ENCODE data around the gene FHIT. TPM values are rescaled to one million over a fixed set of nuclear protein-coding genes. Genes with fewer than 3 reads are reported as not detected.

FHIT gene
- total RNA-seq, 1 donor from 2014 or later: 5.7 TPM

- no peak overlapping the region for H3K4me2 ChIP-seq
- H3K4me1 Mint-ChIP-seq: peaks cover 11% of the 10 kb centered on the region
These were observed 1058.7 kb downstream of the FHIT start for GRCh38 chr3:60192297-60193114.

DNA sequence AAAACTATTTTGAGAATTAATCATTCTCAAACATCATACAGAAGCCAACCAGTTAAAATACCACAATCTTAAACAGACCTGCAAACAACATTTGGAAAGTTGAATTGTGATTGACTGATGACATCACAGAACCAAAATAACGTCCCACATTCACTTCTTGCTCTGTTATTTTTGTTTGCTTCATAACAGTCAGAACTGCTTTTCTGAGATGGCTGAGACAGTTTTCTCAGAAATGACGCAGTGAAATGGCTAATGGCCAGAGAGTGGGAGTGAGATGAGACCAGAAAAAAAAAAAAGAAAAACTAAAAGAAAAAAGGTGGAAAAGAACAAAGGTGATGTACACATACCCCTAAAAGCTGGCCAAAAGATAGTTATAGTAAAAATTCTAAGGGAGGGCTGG is 1061.2 kb downstream of the FHIT start:
- no peak overlapping the region for H3K4me2 ChIP-seq
- TF ChIP-seq EZH2 (IDR thresholded peaks at IDR 0.05): no peak
- Mint-ChIP-seq H3K9me3 (peaks cover 4% of the 10 kb centered on the region), H3K36me3 (no peaks in the 10 kb centered on the region), H3K4me3 (no peak overlapping the region), H3K27me3 (ENCODE audit: insufficient read depth, low read depth) (no peaks in the 10 kb centered on the region), H3K4me1 (peaks cover 11% of the 10 kb centered on the region), H3K27ac (no peak overlapping the region)
- no peak for DNase-seq (ENCODE audit: low spot score)
- H3K9ac ChIP-seq: no peak overlapping the region
- H3F3A ChIP-seq (ENCODE audit: low read depth): no peaks in the 10 kb centered on the region
- H3K36me3 ChIP-seq: no peaks in the 10 kb centered on the region
- no peaks in the 10 kb centered on the region for H3K27me3 ChIP-seq
- no peak overlapping the region for H3K4me3 ChIP-seq
- H4K20me1 ChIP-seq (ENCODE audit: low read depth): no peaks in the 10 kb centered on the region
- H2AFZ ChIP-seq (replicated peaks): no peak overlapping the region
- no peaks in the 10 kb centered on the region for H3K9me3 ChIP-seq (ENCODE audit: low read depth)
- H3K79me2 ChIP-seq (ENCODE audit: low read depth): no peaks in the 10 kb centered on the region
- peaks cover 16% of the 10 kb centered on the region for H3K4me1 ChIP-seq
- H3K27ac ChIP-seq: no peak overlapping the region

More at GRCh38 chr3:60192297-60193114, 1058.7 kb downstream of the FHIT start:
- no peaks in the 10 kb centered on the region for H4K20me1 ChIP-seq (ENCODE audit: low read depth)
- H3K27ac ChIP-seq: no peak overlapping the region
- no peaks in the 10 kb centered on the region for H3K27me3 ChIP-seq
- no peaks in the 10 kb centered on the region for H3K36me3 ChIP-seq
- H3K4me1 ChIP-seq: peaks cover 16% of the 10 kb centered on the region
- Mint-ChIP-seq H3K9me3 (peaks cover 4% of the 10 kb centered on the region), H3K27ac (no peak overlapping the region), H3K36me3 (no peaks in the 10 kb centered on the region), H3K27me3 (ENCODE audit: insufficient read depth, low read depth) (no peaks in the 10 kb centered on the region), H3K4me3 (no peak overlapping the region)
- no peaks in the 10 kb centered on the region for H3F3A ChIP-seq (ENCODE audit: low read depth)
- no peaks in the 10 kb centered on the region for H3K9me3 ChIP-seq (ENCODE audit: low read depth)
- H3K4me3 ChIP-seq: no peak overlapping the region
- no peak overlapping the region for H3K9ac ChIP-seq
- no peaks in the 10 kb centered on the region for H3K79me2 ChIP-seq (ENCODE audit: low read depth)
- TF ChIP-seq EZH2 (IDR thresholded peaks at IDR 0.05): no peak
- TF ChIP-seq EZH2phosphoT487 (IDR thresholded peaks at IDR 0.05): no peak
- no peak for TF ChIP-seq CTCF (IDR thresholded peaks at IDR 0.05)
- no peak overlapping the region for H2AFZ ChIP-seq (replicated peaks)
- no peak for DNase-seq (ENCODE audit: low spot score)

DNA sequence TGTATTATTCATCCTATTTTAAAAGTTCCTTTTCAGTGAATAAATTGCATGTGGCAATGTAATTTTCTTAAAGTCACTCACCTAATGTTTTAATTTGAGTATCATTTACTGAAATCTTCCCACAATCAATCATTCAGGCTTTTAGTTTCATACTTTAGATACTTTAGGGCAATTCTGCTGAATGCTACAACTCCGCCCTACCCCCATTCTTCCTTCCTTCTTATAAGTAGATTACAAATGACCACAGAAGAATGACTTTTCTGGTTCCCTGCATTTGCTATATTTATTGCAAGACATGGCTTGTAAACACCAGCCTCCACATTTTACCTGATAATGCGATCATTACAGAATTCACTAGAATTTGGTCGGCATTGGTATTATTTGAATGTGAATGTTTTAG is 1061.9 kb downstream of the FHIT start:
- Histone ChIP-seq H3F3A (ENCODE audit: low read depth) (no peaks in the 10 kb centered on the region), H4K20me1 (ENCODE audit: low read depth) (no peaks in the 10 kb centered on the region), H3K36me3 (no peaks in the 10 kb centered on the region), H3K9me3 (ENCODE audit: low read depth) (no peaks in the 10 kb centered on the region), H3K79me2 (ENCODE audit: low read depth) (no peaks in the 10 kb centered on the region), H3K27me3 (no peaks in the 10 kb centered on the region), H3K27ac (no peak overlapping the region), H3K4me2 (peak overlapping the region; percentile 20), H3K4me1 (peaks cover 16% of the 10 kb centered on the region), H3K4me3 (no peak overlapping the region), H3K9ac (no peak overlapping the region), H2AFZ (replicated peaks) (no peak overlapping the region)
- Mint-ChIP-seq H3K27me3 (ENCODE audit: insufficient read depth, low read depth) (no peaks in the 10 kb centered on the region), H3K36me3 (no peaks in the 10 kb centered on the region), H3K4me1 (peaks cover 11% of the 10 kb centered on the region), H3K27ac (no peak overlapping the region), H3K9me3 (peaks cover 2% of the 10 kb centered on the region), H3K4me3 (no peak overlapping the region)
- DNase-seq (ENCODE audit: low spot score): peak; percentile 10
- TF ChIP-seq EZH2 (IDR thresholded peaks at IDR 0.05) (no peak), EZH2phosphoT487 (IDR thresholded peaks at IDR 0.05) (no peak), CTCF (IDR thresholded peaks at IDR 0.05) (no peak)

GRCh38 chr3:60188803-60189202 is 1062.4 kb downstream of the FHIT start:
- Histone ChIP-seq H3K79me2 (ENCODE audit: low read depth) (no peaks in the 10 kb centered on the region), H3F3A (ENCODE audit: low read depth) (no peaks in the 10 kb centered on the region), H3K9ac (no peak overlapping the region), H3K9me3 (ENCODE audit: low read depth) (no peaks in the 10 kb centered on the region), H3K36me3 (no peaks in the 10 kb centered on the region), H3K27me3 (no peaks in the 10 kb centered on the region), H3K4me1 (peaks cover 16% of the 10 kb centered on the region), H2AFZ (replicated peaks) (no peak overlapping the region), H3K4me3 (no peak overlapping the region), H3K27ac (no peak overlapping the region), H3K4me2 (peak overlapping the region; percentile 20), H4K20me1 (ENCODE audit: low read depth) (no peaks in the 10 kb centered on the region)
- H3K27ac Mint-ChIP-seq: no peak overlapping the region
- H3K9me3 Mint-ChIP-seq: peaks cover 1% of the 10 kb centered on the region
- no peaks in the 10 kb centered on the region for H3K27me3 Mint-ChIP-seq (ENCODE audit: insufficient read depth, low read depth)
- DNase-seq (ENCODE audit: low spot score): no peak
- H3K4me3 Mint-ChIP-seq: no peak overlapping the region
- TF ChIP-seq CTCF (IDR thresholded peaks at IDR 0.05): no peak
- TF ChIP-seq EZH2phosphoT487 (IDR thresholded peaks at IDR 0.05): no peak
- TF ChIP-seq EZH2 (IDR thresholded peaks at IDR 0.05): no peak
- H3K36me3 Mint-ChIP-seq: no peaks in the 10 kb centered on the region
- peaks cover 11% of the 10 kb centered on the region for H3K4me1 Mint-ChIP-seq

Measured in neural progenitor cell (in vitro differentiated cells).